PFSK-1 (cell line): ENCODE measurements around the gene PRKAR1B.

Experiments used
- FOXP2 ChIP-seq: optimal IDR thresholded peaks from 2 replicates; pipeline ENCODE3; 2011; ENCODE audit warnings: borderline replicate concordance, control low read depth, inconsistent platforms; ENCODE audit not compliant: insufficient read depth; ENCODE audit errors: extremely low read length, extremely low read depth
- POLR2AphosphoS5 ChIP-seq: IDR thresholded peaks from 2 replicates; pipeline ENCODE4 v1.6.1; 2012; ENCODE audit warnings: low read depth, mild to moderate bottlenecking, control low read depth, low read length, moderate library complexity
- REST ChIP-seq, 2 experiments: IDR thresholded peaks; 2 replicates each; pipeline versions ENCODE4 v1.6.1 to v1.8.0; 2011 to 2012; ENCODE audit warnings: low read depth in 2 of 2, low read length in 2 of 2, control low read depth in 1 of 2, inconsistent platforms in 1 of 2, mild to moderate bottlenecking in 1 of 2, moderate library complexity in 1 of 2; ENCODE audit not compliant: insufficient read depth in 1 of 2
- SIN3A ChIP-seq: IDR thresholded peaks from 2 replicates; pipeline ENCODE4 v1.6.1; 2012; ENCODE audit warnings: mild to moderate bottlenecking, low read length, moderate library complexity, borderline replicate concordance; ENCODE audit not compliant: insufficient read depth
- TAF1 ChIP-seq: IDR thresholded peaks from 2 replicates; pipeline ENCODE4 v1.6.1; 2012; ENCODE audit warnings: low read length, control low read depth, borderline replicate concordance; ENCODE audit not compliant: insufficient read depth

Gene PRKAR1B

GRCh38 chr7:757741-758163, 30.7 kb upstream of the PRKAR1B start:
- TF ChIP-seq FOXP2 (no peak), SIN3A (no peak), TAF1 (no peak), REST (IDR thresholded peaks at IDR 0.05; ENCODE audit: insufficient read depth in 1 of 2, low read depth in 2 of 2, low read length in 2 of 2) (no peak), POLR2AphosphoS5 (no peak)

- TF ChIP-seq FOXP2 = no peak
- no peak for TF ChIP-seq POLR2AphosphoS5
- no peak for TF ChIP-seq SIN3A
- TF ChIP-seq TAF1 = no peak
- TF ChIP-seq REST (IDR thresholded peaks at IDR 0.05; ENCODE audit: insufficient read depth in 1 of 2, low read depth in 2 of 2, low read length in 2 of 2) = no peak
Measured at GRCh38 chr7:756928-757560, 30.0 kb upstream of the PRKAR1B start.

- TF ChIP-seq FOXP2 = no peak
- TF ChIP-seq REST (IDR thresholded peaks at IDR 0.05; ENCODE audit: insufficient read depth in 1 of 2, low read depth in 2 of 2, low read length in 2 of 2) = no peak
- TF ChIP-seq SIN3A = no peak
- TF ChIP-seq TAF1 = no peak
- no peak for TF ChIP-seq POLR2AphosphoS5
Measured at GRCh38 chr7:756231-756927, 29.3 kb upstream of the PRKAR1B start.

GRCh38 chr7:755413-755805, 28.3 kb upstream of the PRKAR1B start:
- TF ChIP-seq REST (IDR thresholded peaks at IDR 0.05; ENCODE audit: insufficient read depth in 1 of 2, low read depth in 2 of 2, low read length in 2 of 2) (no peak), SIN3A (no peak), FOXP2 (no peak), TAF1 (no peak), POLR2AphosphoS5 (no peak)
